Measurements from ENCODE around the gene CRTC2.

DNA sequence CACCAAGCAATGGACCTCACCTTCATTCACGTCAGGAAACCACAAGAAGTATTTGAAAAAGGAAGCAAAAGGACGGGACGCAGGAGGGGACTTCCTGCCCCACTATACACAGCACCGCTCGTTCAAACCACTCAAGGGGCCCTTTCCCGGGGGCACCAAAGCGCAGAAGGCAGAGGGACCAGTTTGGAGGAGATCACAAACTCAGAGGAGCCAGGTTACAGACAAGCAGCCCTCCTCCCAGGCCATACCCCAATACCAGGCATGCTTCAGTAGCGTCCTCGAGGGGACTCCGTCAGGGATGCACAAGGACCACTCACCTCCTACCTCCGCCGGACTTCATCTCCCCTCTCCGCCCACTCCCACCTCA lies 685 bp downstream of the CRTC2 start:
- TF ChIP-seq, protein P1, sequence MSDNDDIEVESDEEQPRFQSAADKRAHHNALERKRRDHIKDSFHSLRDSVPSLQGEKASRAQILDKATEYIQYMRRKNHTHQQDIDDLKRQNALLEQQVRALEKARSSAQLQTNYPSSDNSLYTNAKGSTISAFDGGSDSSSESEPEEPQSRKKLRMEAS (CRISPR knock-in tag; IDR thresholded peaks at IDR 0.05), result no peak
- TF ChIP-seq CBFA2T2 (conservative IDR thresholded peaks at IDR 0.05) (no peak), EZH2 (IDR thresholded peaks at IDR 0.05; ENCODE audit: borderline replicate concordance, low read depth, low read length) (no peak), POLR2AphosphoS5 (IDR thresholded peaks at IDR 0.05; ENCODE audit: control insufficient read depth, insufficient read depth, low read depth, low read length) (no peak), PTRF (tag; IDR thresholded peaks at IDR 0.05) (no peak), KDM1A (IDR thresholded peaks at IDR 0.05) (no peak), YY1 (IDR thresholded peaks at IDR 0.05; ENCODE audit: borderline replicate concordance in 1 of 3, control insufficient read depth in 1 of 3, extremely low read depth in 1 of 3, insufficient read depth in 3 of 3, insufficient read length in 1 of 3, insufficient replicate concordance in 2 of 3, low read depth in 1 of 3, low read length in 2 of 3) (no peak), MED1 (CRISPR knock-in tag; IDR thresholded peaks at IDR 0.05; ENCODE audit: borderline replicate concordance) (no peak), CBX8 (IDR thresholded peaks at IDR 0.05; ENCODE audit: borderline replicate concordance, extremely low read depth, low read depth, low read length, poor library complexity, severe bottlenecking) (no peak), ETV1 (tag; conservative IDR thresholded peaks at IDR 0.05; ENCODE audit: low read depth) (no peak)
- TF ChIP-seq, protein P2, sequence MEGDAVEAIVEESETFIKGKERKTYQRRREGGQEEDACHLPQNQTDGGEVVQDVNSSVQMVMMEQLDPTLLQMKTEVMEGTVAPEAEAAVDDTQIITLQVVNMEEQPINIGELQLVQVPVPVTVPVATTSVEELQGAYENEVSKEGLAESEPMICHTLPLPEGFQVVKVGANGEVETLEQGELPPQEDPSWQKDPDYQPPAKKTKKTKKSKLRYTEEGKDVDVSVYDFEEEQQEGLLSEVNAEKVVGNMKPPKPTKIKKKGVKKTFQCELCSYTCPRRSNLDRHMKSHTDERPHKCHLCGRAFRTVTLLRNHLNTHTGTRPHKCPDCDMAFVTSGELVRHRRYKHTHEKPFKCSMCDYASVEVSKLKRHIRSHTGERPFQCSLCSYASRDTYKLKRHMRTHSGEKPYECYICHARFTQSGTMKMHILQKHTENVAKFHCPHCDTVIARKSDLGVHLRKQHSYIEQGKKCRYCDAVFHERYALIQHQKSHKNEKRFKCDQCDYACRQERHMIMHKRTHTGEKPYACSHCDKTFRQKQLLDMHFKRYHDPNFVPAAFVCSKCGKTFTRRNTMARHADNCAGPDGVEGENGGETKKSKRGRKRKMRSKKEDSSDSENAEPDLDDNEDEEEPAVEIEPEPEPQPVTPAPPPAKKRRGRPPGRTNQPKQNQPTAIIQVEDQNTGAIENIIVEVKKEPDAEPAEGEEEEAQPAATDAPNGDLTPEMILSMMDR (IDR thresholded peaks at IDR 0.05 in 2 of 3, conservative IDR thresholded peaks at IDR 0.05 in 1 of 3; ENCODE audit: insufficient read depth in 2 of 3, low read depth in 1 of 3, low read length in 3 of 3), result no peak

Measured in K562 (cell line).